Endothelial cell of umbilical vein (primary cell): ENCODE measurements around the gene THBS4.

ENCODE experiments used
- MAX ChIP-seq: IDR thresholded peaks from 2 replicates; pipeline ENCODE4 v1.6.1; 2011; ENCODE audit not compliant: insufficient read depth, insufficient read length
- POLR2A ChIP-seq: IDR thresholded peaks from 2 replicates; pipeline ENCODE4 v1.6.1; 2012; ENCODE audit warnings: low read depth, mild to moderate bottlenecking, control low read depth, low read length
- TF ChIP-seq, protein P1 (sequence below), 2 donors: IDR thresholded peaks; 1 replicate in 1 of 2; 2 replicates in 1 of 2; pipeline ENCODE4 v1.5.1; 2011; ENCODE audit warnings: low read length in 2 of 2, mild to moderate bottlenecking in 2 of 2, moderate library complexity in 2 of 2, control low read depth in 1 of 2, inconsistent platforms in 1 of 2, low read depth in 1 of 2; ENCODE audit not compliant: insufficient read depth in 1 of 2; ENCODE audit errors: extremely low read depth in 1 of 2

DNA sequence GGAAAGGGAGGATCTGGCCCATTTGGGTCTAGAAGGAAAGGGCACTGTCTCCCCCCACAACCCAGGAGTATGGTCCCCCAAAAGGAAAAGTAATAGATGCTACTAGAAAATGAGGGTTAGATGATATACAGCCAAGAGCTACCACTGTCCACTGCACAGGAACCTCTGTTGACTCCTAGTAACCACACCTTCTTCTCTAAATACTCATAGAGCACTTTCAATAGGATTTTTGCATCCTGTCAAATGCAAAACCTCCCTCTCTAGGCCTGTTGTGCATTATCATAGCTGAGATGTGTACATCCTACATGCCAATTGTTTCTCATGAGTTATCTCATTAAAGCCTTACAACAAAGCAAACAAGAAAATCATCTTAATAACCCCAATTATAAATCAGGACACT is 66.8 kb downstream of the THBS4 start:
- TF ChIP-seq, protein P1, sequence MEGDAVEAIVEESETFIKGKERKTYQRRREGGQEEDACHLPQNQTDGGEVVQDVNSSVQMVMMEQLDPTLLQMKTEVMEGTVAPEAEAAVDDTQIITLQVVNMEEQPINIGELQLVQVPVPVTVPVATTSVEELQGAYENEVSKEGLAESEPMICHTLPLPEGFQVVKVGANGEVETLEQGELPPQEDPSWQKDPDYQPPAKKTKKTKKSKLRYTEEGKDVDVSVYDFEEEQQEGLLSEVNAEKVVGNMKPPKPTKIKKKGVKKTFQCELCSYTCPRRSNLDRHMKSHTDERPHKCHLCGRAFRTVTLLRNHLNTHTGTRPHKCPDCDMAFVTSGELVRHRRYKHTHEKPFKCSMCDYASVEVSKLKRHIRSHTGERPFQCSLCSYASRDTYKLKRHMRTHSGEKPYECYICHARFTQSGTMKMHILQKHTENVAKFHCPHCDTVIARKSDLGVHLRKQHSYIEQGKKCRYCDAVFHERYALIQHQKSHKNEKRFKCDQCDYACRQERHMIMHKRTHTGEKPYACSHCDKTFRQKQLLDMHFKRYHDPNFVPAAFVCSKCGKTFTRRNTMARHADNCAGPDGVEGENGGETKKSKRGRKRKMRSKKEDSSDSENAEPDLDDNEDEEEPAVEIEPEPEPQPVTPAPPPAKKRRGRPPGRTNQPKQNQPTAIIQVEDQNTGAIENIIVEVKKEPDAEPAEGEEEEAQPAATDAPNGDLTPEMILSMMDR (IDR thresholded peaks at IDR 0.05; ENCODE audit: extremely low read depth in 1 of 2, insufficient read depth in 1 of 2, low read depth in 1 of 2, low read length in 2 of 2) = no peak
- TF ChIP-seq MAX (no peak), POLR2A (no peak)
